HL-60/S4 treated with retinoic acid at 250 ng/mL for 4 days and 3 days (cell line): ENCODE results near the gene SEMA5B.

Experiments
- in situ Hi-C: fragments of 300-500 bp; cut with MboI; formaldehyde crosslinking; loops from 2 replicates; pipeline ENCODE4 v1.7.0; 2022; ENCODE audit warnings: low sequenced_read_pairs

Gene SEMA5B

GRCh38 chr3:122927726-122928125 lies 99.8 kb downstream of the SEMA5B start:
- in situ Hi-C loops, result no loop called here

DNA sequence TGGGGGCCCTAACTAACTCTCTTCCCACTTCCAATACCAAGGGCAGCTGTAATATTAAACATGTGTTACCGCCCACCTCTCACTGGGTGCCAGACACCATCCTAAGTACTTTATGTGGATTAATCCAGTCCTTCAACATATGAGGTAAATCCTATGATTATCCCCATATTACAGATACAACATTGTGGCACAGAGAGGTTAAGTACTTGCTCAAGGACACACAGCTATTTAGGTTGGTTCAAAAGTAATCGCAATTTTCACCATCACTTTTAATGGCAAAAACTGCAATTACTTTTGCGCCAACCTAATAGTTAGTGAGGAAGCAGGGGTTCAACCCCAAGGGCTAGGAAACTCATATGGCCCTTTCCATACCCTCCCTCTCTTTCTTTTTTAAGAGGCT lies 100.8 kb downstream of the SEMA5B start:
- in situ Hi-C loops, result no loop called here

- in situ Hi-C loops, result no loop called here
Measured at GRCh38 chr3:122926322-122926721, 101.2 kb downstream of the SEMA5B start.

GRCh38 chr3:122925756-122926155 lies 101.8 kb downstream of the SEMA5B start:
- in situ Hi-C loops, result no loop called here

- in situ Hi-C loops, result no loop called here
Measured at GRCh38 chr3:122924056-122924455, 103.5 kb downstream of the SEMA5B start.

- in situ Hi-C loops, result no loop called here
Measured at GRCh38 chr3:122923611-122924010, 104.0 kb downstream of the SEMA5B start.

DNA sequence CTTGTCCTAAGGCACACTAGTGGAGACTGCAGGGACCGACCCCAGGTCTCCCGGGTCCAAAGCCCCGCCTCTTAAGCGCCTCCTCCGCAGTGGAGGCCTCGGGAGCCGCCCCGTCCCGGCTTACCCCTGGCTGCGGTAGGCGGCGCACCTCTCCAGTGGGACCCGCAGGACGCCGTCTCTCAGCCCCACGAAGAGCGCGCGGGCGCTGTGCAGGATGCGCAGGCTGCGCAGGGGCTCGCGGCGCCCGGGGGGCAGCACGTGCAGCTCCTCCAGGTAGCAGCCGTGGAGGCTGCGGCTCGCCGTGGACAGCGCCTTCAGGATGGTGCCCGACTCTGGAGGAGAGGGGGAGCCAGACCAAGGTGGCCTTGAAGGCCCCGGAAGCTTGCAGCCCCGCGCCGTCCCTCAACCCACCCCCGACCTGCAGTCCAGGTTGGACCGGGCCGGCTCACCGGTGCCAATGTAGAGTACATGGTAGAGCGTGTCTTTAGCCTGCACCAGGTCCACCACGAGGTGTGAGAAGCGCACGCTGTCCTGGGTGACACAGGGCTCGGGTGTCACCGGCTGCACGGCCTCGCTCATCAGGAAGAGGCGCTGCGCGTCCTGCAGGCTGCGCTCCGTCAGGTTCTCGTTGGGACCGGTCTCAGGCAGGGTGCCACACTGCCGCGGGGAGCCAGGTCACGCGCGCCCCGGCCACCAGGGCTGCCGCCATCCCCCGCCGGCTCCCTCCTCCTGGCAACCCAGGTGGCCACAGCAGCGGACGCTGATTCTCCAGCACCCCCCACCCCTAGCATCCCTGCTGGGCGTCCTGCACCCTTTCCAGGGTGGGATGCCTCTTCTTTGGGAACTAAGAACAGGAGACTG lies 105.5 kb downstream of the SEMA5B start:
- in situ Hi-C loops, result no loop called here

GRCh38 chr3:122920986-122921385 lies 106.6 kb downstream of the SEMA5B start:
- in situ Hi-C loops, result no loop called here

- in situ Hi-C loops, result no loop called here
Measured at GRCh38 chr3:122919291-122919610, 108.3 kb downstream of the SEMA5B start.

DNA sequence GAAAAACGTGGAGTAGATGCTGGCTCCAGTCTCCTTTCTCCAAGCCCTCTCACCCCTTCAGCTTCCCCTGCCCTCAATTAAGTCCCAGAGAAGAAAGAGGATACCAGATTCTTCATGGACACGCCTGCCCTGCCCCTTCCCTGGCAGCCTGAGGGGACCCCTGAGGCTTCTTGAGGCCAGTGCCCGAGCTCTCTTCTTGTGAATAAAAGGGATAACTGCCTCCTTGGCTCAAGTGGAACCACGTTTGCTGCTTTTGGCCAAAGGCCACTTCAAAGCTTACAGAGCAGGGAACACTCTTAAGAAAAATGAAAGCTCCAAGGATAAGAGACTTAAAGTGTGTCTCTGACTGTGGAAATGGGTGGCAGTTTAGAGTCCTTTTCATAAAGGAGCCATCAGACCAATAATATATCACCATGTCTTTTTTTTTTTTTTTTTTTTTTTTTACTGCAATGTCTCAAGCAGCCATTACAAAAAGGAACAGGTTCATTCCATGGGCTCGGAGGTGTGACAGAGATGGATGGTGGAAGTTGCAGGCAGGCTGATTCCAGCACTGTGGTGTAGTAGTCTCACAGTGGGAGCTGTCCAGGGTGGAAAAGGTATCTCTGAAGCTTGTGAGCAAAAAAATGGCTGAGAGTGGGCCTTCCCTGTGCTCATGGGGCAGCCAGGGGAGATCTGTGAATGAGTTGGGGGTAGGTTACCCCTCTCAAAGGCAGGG lies 108.8 kb downstream of the SEMA5B start:
- in situ Hi-C loops, result no loop called here

DNA sequence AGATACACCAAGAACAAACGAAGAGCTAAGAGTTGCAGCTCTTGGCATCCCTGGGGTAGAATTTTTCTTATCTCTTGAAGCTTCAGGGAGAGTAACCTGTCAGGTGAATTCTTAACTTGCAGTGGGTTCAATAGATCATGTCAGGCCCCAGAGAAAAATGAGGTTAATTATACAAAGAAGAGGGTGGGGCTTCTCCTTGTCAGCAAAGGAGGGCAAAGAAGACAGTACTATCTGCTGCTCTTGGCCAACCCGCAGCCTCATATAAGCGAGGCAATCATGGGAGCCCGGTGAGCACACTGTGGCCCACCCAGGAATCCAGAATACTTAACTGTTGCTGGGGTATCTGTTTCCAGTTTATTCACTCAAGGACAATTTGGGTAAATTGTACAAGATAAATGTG lies 110.2 kb downstream of the SEMA5B start:
- in situ Hi-C loops, result no loop called here

GRCh38 chr3:122916580-122916979 lies 111.0 kb downstream of the SEMA5B start:
- in situ Hi-C loops, result no loop called here

- in situ Hi-C loops, result no loop called here
Measured at GRCh38 chr3:122916084-122916483, 111.5 kb downstream of the SEMA5B start.

- in situ Hi-C loops, result no loop called here
Measured at GRCh38 chr3:122915300-122916055, 112.1 kb downstream of the SEMA5B start.

- in situ Hi-C loops, result no loop called here
Measured at GRCh38 chr3:122913539-122914100, 113.9 kb downstream of the SEMA5B start.

DNA sequence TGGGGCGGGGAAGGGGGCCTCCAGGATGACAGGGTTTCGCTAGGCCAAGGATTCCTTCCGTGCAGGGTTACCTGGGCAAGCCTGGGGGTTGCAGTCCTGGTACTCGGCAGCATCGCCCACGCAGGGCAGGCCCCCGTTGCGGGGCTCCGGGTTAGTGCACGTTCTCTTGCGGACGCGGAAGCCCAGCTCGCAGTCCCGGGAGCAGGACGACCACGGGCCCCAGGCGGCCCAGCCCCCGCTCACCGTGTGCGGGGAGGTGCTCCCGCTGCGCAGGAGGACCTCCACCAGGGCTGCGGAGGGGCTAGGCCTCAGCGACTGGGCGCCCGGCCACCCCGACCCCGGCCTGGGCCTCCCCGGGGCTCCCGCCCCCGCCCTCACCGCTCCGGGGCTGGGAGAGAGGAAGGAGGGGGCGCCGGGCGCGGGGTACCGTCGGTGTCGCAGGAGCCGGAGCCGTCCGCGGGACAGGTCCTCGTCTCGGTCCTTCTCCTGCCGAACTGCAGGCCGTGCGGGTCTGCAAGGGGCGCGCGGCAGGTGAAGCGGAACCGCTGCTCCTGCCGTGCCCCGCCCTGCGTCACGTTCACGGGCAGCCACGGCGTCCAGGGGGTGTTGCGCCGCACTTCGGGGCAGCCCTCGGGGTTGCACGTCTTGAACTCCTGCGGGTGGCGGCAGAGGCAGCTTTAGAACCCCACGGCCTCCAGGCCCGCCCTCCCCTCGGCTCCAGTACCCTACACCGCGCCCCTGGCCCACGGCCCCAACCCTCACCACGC lies 114.6 kb downstream of the SEMA5B start:
- in situ Hi-C loops, result no loop called here

GRCh38 chr3:122911901-122912300 lies 115.7 kb downstream of the SEMA5B start:
- in situ Hi-C loops, result no loop called here

DNA sequence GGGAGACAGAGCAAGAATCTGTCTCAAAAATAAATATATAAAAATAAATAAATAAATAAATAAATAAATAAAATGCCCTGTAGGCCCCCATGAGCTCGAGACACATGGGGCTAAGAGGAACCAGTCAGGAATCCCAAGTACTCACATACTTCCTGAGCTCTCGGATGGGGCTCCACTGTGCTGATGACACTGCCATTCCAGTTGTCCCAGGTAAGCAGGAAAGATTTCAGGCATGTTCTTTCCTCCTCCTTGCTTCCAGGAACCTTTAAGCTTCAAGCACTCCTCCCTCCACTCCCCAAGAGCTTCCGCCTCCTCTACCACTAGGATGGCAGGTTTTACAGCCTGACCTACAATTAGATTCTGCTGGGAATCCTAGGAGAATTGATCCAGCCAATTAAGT lies 119.3 kb downstream of the SEMA5B start:
- in situ Hi-C loops, result no loop called here

GRCh38 chr3:122907471-122907870 lies 120.1 kb downstream of the SEMA5B start:
- in situ Hi-C loops, result no loop called here

DNA sequence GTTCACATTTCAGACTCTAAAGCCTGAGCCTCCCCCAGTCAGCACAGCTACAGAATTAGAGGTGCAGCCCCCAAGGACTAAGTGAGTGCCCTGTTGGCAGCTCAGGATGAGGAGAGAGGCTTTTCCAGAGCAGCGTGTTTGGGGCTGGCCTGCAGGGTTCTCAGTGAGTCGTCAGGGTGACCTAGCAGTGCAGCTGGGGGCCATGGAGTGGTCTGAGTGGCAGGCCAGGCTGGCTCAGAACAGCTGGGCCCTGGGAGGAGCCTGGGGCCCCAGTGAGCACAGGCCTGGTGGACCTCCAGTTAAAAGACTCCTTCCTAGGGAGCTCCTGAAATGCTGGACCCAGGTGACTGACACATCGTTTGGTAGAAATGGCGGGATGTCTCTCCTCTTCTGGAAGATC lies 124.4 kb downstream of the SEMA5B start:
- in situ Hi-C loops, result no loop called here

DNA sequence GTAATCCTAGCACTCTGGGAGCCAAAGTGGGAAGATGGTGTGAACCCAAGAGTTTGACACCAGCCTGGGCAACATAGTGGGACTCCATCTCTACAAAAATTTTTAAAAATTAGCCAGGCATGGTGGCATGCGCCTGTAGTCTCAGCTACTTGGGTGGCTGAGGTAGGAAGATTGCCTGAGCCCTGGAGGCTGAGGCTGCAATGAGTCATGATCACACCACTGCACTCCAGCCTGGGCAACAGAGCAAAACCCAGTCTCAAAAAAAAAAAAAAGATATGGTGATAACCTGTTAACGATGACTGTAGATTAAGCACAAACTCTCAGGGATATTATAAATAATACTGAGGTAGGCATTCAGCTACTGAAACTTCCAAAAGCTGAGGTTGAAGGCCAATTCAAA lies 125.2 kb downstream of the SEMA5B start:
- in situ Hi-C loops, result no loop called here
